Left hindlimb (tissue), 1 donor: ENCODE data around the gene MKI67.

Experiments
- DNase-seq: peaks from one replicate; pipeline ENCODE4 v3.0.0-alpha.2; 2018

MKI67 gene

GRCh38 chr10:128080641-128081040 lies 45.6 kb downstream of the MKI67 start:
- DNase-seq: no peak

GRCh38 chr10:128080231-128080630 lies 46.0 kb downstream of the MKI67 start:
- no peak for DNase-seq

GRCh38 chr10:128078136-128078969 lies 47.9 kb downstream of the MKI67 start:
- no peak for DNase-seq

GRCh38 chr10:128077155-128077875 lies 48.9 kb downstream of the MKI67 start:
- no peak for DNase-seq

GRCh38 chr10:128074589-128074988 lies 51.6 kb downstream of the MKI67 start:
- no peak for DNase-seq

- no peak for DNase-seq
Observed at GRCh38 chr10:128073890-128074289, 52.3 kb downstream of the MKI67 start.

GRCh38 chr10:128072941-128073645 lies 53.1 kb downstream of the MKI67 start:
- DNase-seq: no peak

GRCh38 chr10:128072046-128072445 lies 54.2 kb downstream of the MKI67 start:
- no peak for DNase-seq

GRCh38 chr10:128071417-128071782 lies 54.8 kb downstream of the MKI67 start:
- no peak for DNase-seq

- no peak for DNase-seq
Observed at GRCh38 chr10:128070721-128071416, 55.4 kb downstream of the MKI67 start.

GRCh38 chr10:128070161-128070560 lies 56.1 kb downstream of the MKI67 start:
- no peak for DNase-seq

GRCh38 chr10:128069351-128070051 lies 56.7 kb downstream of the MKI67 start:
- DNase-seq: peak; percentile 79

GRCh38 chr10:128068398-128069285 lies 57.6 kb downstream of the MKI67 start:
- DNase-seq: no peak

GRCh38 chr10:128067691-128068397 lies 58.4 kb downstream of the MKI67 start:
- no peak for DNase-seq

GRCh38 chr10:128066870-128067382 lies 59.3 kb downstream of the MKI67 start:
- DNase-seq: no peak

- DNase-seq: no peak
Observed at GRCh38 chr10:128065881-128066534, 60.2 kb downstream of the MKI67 start.

GRCh38 chr10:128064970-128065580 lies 61.1 kb downstream of the MKI67 start:
- DNase-seq: no peak

- peak; percentile 60 for DNase-seq
Observed at GRCh38 chr10:128064108-128064969, 61.9 kb downstream of the MKI67 start.
